NB4 (cell line): ENCODE data around the gene FRMD5.

Source experiments
- CTCF ChIP-seq: IDR thresholded peaks from one replicate; pipeline ENCODE4 v1.5.1; 2012; ENCODE audit warnings: low read depth, low read length
- POLR2A ChIP-seq: IDR thresholded peaks from 2 replicates; pipeline ENCODE4 v1.6.1; 2011; ENCODE audit warnings: mild to moderate bottlenecking; ENCODE audit not compliant: insufficient read length; ENCODE audit errors: extremely low read depth

DNA sequence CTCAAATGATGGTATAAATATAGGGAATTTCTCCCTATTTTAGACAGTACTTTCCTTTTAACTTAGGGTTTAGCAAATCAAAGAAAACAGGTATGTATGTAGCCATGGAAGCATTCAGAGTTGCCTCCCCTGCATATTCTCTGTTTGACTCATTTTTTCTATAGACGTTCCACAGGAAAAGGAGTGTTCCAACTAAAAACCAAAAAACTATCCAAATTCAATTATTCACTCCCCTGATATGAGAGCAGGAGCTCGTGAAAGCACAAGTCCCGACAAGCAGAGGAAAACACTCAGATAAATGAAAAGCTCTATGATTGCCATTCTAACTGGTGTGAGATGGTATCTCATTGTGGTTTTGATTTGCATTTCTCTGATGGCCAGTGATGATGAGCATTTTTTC, 119.5 kb downstream of the FRMD5 start:
- TF ChIP-seq POLR2A (no peak), CTCF (no peak)
